ENCODE measurements around the gene TMPRSS11F. TPM values are rescaled to one million over a fixed set of nuclear protein-coding genes. Genes with fewer than 3 reads are reported as not detected.

TMPRSS11F gene
- total RNA-seq, 1 donor = not detected

DNA sequence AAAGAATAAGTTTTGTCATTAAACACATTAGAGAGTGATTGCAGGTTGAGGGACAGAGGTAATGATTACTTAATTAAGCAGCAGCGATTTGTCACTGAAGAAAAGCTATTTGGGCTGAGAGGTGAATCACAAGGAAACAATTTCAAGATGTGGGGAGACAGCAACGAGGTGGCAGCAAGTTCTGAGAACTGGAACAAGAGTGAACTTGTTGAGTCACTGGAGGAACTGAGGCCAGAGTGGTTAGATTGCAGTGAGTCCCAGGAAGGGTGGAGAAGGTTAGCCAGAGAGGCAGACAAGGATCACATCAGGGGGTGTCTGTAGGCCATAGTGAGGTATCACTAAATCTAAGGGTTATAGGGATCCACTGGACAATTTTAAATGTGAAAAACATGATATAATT lies 108.5 kb downstream of the TMPRSS11F start:
- Histone ChIP-seq H3K36me3 (ENCODE audit: insufficient read depth, low read length) (no peaks in the 10 kb centered on the region), H2AFZ (ENCODE audit: low read length) (no peak overlapping the region), H3K79me2 (ENCODE audit: insufficient read depth, low read length) (no peaks in the 10 kb centered on the region), H4K20me1 (ENCODE audit: insufficient read depth, low read length) (no peaks in the 10 kb centered on the region), H3K27ac (ENCODE audit: low read depth, low read length) (no peak overlapping the region), H3K4me3 (ENCODE audit: insufficient read depth, low read length) (no peak overlapping the region), H3K4me1 (ENCODE audit: insufficient read depth, low read length) (no peaks in the 10 kb centered on the region), H3K4me2 (ENCODE audit: insufficient read depth, low read length) (no peak overlapping the region), H3K27me3 (ENCODE audit: insufficient read depth, low read length) (no peaks in the 10 kb centered on the region), H3K9me3 (ENCODE audit: low read depth, low read length) (no peaks in the 10 kb centered on the region)
- TF ChIP-seq CTCF (IDR thresholded peaks at IDR 0.05; ENCODE audit: extremely low read depth, low read depth, low read length) = no peak
- no peak for DNase-seq (ENCODE audit: insufficient read length, low spot score, missing footprints)

GRCh38 chr4:68011684-68012083 lies 118.0 kb downstream of the TMPRSS11F start:
- Histone ChIP-seq H3K27me3 (ENCODE audit: insufficient read depth, low read length) (no peaks in the 10 kb centered on the region), H3K4me2 (ENCODE audit: insufficient read depth, low read length) (no peak overlapping the region), H2AFZ (ENCODE audit: low read length) (no peak overlapping the region), H3K79me2 (ENCODE audit: insufficient read depth, low read length) (no peaks in the 10 kb centered on the region), H3K4me3 (ENCODE audit: insufficient read depth, low read length) (no peak overlapping the region), H3K27ac (ENCODE audit: low read depth, low read length) (no peak overlapping the region), H3K9me3 (ENCODE audit: low read depth, low read length) (no peaks in the 10 kb centered on the region), H3K36me3 (ENCODE audit: insufficient read depth, low read length) (no peaks in the 10 kb centered on the region), H3K4me1 (ENCODE audit: insufficient read depth, low read length) (no peaks in the 10 kb centered on the region), H4K20me1 (ENCODE audit: insufficient read depth, low read length) (no peaks in the 10 kb centered on the region)
- DNase-seq (ENCODE audit: insufficient read length, low spot score, missing footprints) = no peak
- no peak for TF ChIP-seq CTCF (IDR thresholded peaks at IDR 0.05; ENCODE audit: extremely low read depth, low read depth, low read length)

Small RNA genes lying within 50 kb of the gene (small RNA-seq; reads per million reads assigned to genes)
- gene RNU6-95P = 0.22 reads per million

Other genes starting within 250 kb of the TMPRSS11F start
- not detected in 2 replicates for gene TMPRSS11D, start 245.9 kb downstream of the TMPRSS11F start, total RNA-seq
- not detected in 2 replicates for gene TMPRSS11A, start 166.4 kb downstream of the TMPRSS11F start, total RNA-seq
- not detected in 2 replicates for gene TMPRSS11B, start 115.8 kb upstream of the TMPRSS11F start, total RNA-seq
- gene YTHDC1, start 220.2 kb upstream of the TMPRSS11F start, total RNA-seq = 40.2 and 41.0 TPM in 2 replicates